Ishikawa (cell line): ENCODE data around the gene C1D.

ENCODE experiments used
- EGR1 ChIP-seq: IDR thresholded peaks from 2 replicates; pipeline ENCODE4 v1.6.1; 2012
- EP300 ChIP-seq: IDR thresholded peaks from 2 replicates; pipeline ENCODE4 v1.6.1; 2012; ENCODE audit warnings: borderline replicate concordance
- FOXM1 ChIP-seq: IDR thresholded peaks from 2 replicates; pipeline ENCODE4 v1.6.1; 2012; ENCODE audit warnings: low read depth, borderline replicate concordance
- MAX ChIP-seq: IDR thresholded peaks from 2 replicates; pipeline ENCODE4 v1.6.1; 2012
- NFIC ChIP-seq: IDR thresholded peaks from 2 replicates; pipeline ENCODE4 v1.6.1; 2012
- RAD21 ChIP-seq: IDR thresholded peaks from 2 replicates; pipeline ENCODE4 v1.6.1; 2012; ENCODE audit warnings: low read depth
- REST ChIP-seq: IDR thresholded peaks from 2 replicates; pipeline ENCODE4 v1.6.1; 2012; ENCODE audit warnings: low read depth, mild to moderate bottlenecking
- TAF1 ChIP-seq: IDR thresholded peaks from 2 replicates; pipeline ENCODE4 v1.6.1; 2012; ENCODE audit warnings: low read depth, mild to moderate bottlenecking
- TCF12 ChIP-seq: IDR thresholded peaks from 2 replicates; pipeline ENCODE4 v1.6.1; 2012; ENCODE audit warnings: low read depth
- TEAD4 ChIP-seq: IDR thresholded peaks from 2 replicates; pipeline ENCODE4 v1.6.1; 2012
- USF1 ChIP-seq: IDR thresholded peaks from 2 replicates; pipeline ENCODE4 v1.6.1; 2012
- YY1 ChIP-seq: IDR thresholded peaks from 2 replicates; pipeline ENCODE4 v1.6.1; 2012; ENCODE audit warnings: low read depth

- no peak for TF ChIP-seq TEAD4
- TF ChIP-seq EP300 = no peak
- no peak for TF ChIP-seq REST
- TF ChIP-seq TCF12 = no peak
- TF ChIP-seq MAX = no peak
- TF ChIP-seq YY1 = no peak
- TF ChIP-seq USF1 = no peak
- no peak for TF ChIP-seq TAF1
- TF ChIP-seq EGR1 = no peak
- TF ChIP-seq NFIC = no peak
- no peak for TF ChIP-seq RAD21
- TF ChIP-seq FOXM1 = no peak
Observed at GRCh38 chr2:68046642-68047240, 16.1 kb downstream of the C1D start.
